ENCODE results near the gene KIFC3.

The KIFC3 gene

GRCh38 chr16:57801809-57802340 lies 416 bp downstream of the KIFC3 start:
- peak overlapping the region; percentile 74 for H3K27ac ChIP-seq
- H3K27me3 ChIP-seq (replicated peaks): no peaks in the 10 kb centered on the region
- TF ChIP-seq, protein P1, sequence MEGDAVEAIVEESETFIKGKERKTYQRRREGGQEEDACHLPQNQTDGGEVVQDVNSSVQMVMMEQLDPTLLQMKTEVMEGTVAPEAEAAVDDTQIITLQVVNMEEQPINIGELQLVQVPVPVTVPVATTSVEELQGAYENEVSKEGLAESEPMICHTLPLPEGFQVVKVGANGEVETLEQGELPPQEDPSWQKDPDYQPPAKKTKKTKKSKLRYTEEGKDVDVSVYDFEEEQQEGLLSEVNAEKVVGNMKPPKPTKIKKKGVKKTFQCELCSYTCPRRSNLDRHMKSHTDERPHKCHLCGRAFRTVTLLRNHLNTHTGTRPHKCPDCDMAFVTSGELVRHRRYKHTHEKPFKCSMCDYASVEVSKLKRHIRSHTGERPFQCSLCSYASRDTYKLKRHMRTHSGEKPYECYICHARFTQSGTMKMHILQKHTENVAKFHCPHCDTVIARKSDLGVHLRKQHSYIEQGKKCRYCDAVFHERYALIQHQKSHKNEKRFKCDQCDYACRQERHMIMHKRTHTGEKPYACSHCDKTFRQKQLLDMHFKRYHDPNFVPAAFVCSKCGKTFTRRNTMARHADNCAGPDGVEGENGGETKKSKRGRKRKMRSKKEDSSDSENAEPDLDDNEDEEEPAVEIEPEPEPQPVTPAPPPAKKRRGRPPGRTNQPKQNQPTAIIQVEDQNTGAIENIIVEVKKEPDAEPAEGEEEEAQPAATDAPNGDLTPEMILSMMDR (IDR thresholded peaks at IDR 0.05; ENCODE audit: low read depth, low read length, missing control alignments): peak; percentile 1
- peak; percentile 32 for DNase-seq
- peaks cover 9% of the 10 kb centered on the region for H3K36me3 ChIP-seq (replicated peaks)
- peak overlapping the region; percentile 76 for H3K4me3 ChIP-seq (ENCODE audit: low read depth, low read length)
- in situ Hi-C loops (cut with HindIII; ENCODE audit: low pct_ligation_motif_present, low sequenced_read_pairs): no loop called here

DNA sequence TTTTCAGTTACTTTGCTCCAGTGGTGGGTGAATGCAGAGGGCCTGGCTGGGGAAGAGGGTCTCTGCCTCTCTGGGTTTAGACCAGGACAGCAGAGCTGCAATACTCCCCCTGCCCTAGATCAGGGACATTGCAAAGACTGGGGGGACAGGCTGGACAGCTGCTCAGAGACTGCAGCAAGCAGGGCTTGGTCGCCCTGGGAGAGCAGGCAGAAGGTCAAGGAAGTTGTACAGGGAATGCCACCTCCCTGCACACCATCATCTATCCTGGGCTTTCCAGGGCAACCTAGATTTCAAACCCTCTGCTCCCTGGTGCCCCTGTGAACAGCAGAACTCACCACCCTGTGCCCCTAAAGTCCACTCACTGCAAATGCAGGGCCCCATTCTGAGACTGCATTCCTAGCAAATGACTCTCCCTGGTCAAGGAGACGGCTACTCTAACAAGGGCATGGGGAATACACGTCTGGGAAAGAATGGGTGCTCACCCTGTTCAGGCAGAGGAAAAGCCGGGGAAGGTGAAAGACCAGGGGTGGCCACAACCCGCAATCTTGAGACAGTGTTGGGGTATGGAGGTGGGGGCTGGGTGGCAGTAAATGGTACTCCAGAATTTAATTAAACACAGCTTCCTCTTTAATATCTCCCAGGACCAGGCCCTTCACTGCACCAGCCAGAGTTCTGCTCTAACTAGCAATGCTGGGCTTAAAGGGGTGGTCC lies 1.0 kb downstream of the KIFC3 start:
- Histone ChIP-seq H3K4me3 (ENCODE audit: low read depth, low read length) (peak overlapping the region; percentile 76), H3K27ac (peak overlapping the region; percentile 74), H3K27me3 (replicated peaks) (no peaks in the 10 kb centered on the region), H3K36me3 (replicated peaks) (peaks cover 14% of the 10 kb centered on the region)
- in situ Hi-C loops (cut with HindIII; ENCODE audit: low pct_ligation_motif_present, low sequenced_read_pairs): no loop called here
- DNase-seq: peak; percentile 66
- TF ChIP-seq, protein P1 (IDR thresholded peaks at IDR 0.05; ENCODE audit: low read depth, low read length, missing control alignments): peak; percentile 38

GRCh38 chr16:57800200-57801097 lies 1.8 kb downstream of the KIFC3 start:
- no peak for DNase-seq
- in situ Hi-C loops (cut with HindIII; ENCODE audit: low pct_ligation_motif_present, low sequenced_read_pairs): no loop called here
- TF ChIP-seq, protein P1 (IDR thresholded peaks at IDR 0.05; ENCODE audit: low read depth, low read length, missing control alignments): no peak
- peak overlapping the region; percentile 76 for H3K4me3 ChIP-seq (ENCODE audit: low read depth, low read length)
- H3K36me3 ChIP-seq (replicated peaks): peaks cover 18% of the 10 kb centered on the region
- H3K27me3 ChIP-seq (replicated peaks): no peaks in the 10 kb centered on the region
- H3K27ac ChIP-seq: no peak overlapping the region

DNA sequence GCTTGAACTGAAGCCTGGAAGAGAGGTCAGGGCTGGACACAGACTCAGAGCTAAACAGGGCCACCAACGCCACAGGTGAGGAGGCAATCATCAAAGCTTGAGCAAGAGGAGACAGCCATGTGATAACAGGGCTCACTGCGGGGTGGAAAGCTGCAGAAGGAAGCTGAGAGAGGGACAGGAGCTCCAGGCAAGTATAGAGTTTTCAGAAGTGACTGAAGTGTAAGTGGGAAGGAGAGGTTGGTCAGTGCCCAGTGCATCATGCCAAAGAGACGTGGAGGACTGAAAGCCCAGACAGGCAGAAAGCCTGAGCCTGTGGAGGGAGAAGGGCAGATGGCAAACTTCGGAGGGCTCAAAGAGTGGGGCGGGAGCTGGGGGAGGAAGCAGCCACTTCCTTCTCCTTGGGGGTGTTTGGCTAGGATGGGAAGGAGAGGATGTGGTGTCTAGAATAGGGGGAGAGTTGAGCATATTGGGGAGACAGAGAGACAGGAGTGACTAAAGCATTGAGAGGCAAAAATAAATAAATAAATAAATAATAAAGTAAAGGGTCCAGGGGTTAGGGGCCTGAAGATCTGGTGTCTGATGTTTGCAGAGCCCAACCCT lies 2.6 kb downstream of the KIFC3 start:
- Histone ChIP-seq H3K4me3 (ENCODE audit: low read depth, low read length) (no peak overlapping the region), H3K36me3 (replicated peaks) (peaks cover 23% of the 10 kb centered on the region), H3K27ac (no peak overlapping the region), H3K27me3 (replicated peaks) (no peaks in the 10 kb centered on the region)
- TF ChIP-seq, protein P1 (IDR thresholded peaks at IDR 0.05; ENCODE audit: low read depth, low read length, missing control alignments): no peak
- no peak for DNase-seq
- in situ Hi-C loops (cut with HindIII; ENCODE audit: low pct_ligation_motif_present, low sequenced_read_pairs): no loop called here

DNA sequence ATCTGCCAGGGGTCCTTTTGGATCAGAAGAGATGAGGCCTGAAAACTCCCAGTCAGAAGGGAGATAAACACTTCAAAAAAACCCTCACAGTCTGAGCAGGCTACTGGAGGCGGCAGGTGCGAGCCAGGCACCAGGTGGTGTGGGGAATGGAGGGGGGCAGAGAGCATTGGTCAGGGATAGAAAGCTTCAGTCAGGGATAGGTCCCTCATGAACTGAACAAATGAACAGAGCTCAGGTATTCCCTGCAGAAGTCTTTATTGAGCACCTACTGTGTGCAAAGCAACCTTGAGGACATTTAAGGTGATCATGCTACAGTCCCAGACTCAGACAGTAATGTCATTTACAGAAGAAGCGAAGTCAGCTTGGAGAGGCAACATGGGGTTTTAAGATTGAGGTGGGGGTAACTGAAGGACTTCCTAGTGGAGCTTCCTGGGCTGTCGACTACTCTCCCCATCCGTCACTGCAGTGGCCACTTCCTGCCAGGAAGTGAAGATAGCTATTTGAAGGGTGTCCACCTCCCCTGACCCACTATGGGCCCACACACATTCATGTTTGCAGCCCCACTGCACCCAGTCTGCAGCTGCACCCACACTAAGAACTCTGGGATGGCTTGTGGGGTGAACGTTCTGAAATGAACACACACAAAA lies 3.2 kb downstream of the KIFC3 start:
- in situ Hi-C loops (cut with HindIII; ENCODE audit: low pct_ligation_motif_present, low sequenced_read_pairs): no loop called here
- TF ChIP-seq, protein P1 (IDR thresholded peaks at IDR 0.05; ENCODE audit: low read depth, low read length, missing control alignments): no peak
- H3K36me3 ChIP-seq (replicated peaks): peaks cover 29% of the 10 kb centered on the region
- no peak for DNase-seq
- H3K27me3 ChIP-seq (replicated peaks): no peaks in the 10 kb centered on the region
- no peak overlapping the region for H3K27ac ChIP-seq
- no peak overlapping the region for H3K4me3 ChIP-seq (ENCODE audit: low read depth, low read length)

Measured in brain microvascular endothelial cell (primary cell).